GM21723 (cell line): Measurements from ENCODE around the gene ZNF608.
A peak's percentile ranks its signal among the peaks of the same experiment; 100 is the strongest.

ENCODE experiments used
- ATAC-seq: cut with Tn5 transposase; IDR thresholded peaks from one replicate; pipeline ENCODE4 v1.9.1; 2021; ENCODE audit warnings: mild to moderate bottlenecking, moderate library complexity; ENCODE audit not compliant: unreplicated experiment

The ZNF608 gene

DNA sequence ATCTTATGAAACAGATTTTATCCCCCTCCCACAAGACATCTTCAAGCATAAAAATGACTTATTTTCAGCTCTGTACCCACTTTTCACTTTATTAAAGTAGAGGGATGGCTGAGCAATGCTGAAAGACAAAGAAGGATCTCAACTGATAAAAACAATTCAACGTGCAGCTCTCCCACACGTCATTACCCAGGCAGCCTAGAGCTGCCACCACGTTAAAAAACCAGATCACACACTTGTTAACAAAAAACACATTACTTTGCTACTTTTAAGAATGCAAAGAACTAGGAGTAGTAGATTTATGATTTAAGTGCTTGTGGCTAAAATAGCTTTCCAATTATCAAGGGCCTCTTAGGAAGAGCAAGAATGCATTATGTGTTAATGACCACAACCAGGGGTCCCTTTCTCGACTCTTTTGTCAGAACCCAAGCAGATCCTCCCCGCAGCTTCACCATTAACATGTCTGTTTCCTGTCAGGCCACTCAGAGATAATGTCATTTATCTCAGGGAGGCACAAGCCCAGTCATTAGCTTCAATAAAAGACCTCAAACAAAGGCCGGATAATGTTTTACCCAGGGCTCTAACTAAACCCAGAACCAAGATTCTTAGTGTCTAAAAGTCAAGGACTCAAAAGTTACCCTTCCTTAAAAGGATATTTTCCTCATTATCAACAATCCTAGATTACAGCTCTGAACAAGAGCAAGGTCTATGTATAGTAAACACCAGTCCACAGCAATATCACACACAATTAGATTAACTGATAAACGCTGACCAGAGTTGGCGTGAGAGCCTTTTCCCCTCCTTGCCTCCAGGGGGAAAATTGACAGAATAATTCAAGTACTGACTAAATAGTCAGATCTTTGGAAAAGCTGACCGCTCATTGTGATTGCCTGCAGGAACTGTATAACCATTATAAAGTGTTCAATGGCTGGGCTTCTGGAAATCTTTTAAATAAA, 7.5 kb downstream of the ZNF608 start:
- no peak for ATAC-seq

DNA sequence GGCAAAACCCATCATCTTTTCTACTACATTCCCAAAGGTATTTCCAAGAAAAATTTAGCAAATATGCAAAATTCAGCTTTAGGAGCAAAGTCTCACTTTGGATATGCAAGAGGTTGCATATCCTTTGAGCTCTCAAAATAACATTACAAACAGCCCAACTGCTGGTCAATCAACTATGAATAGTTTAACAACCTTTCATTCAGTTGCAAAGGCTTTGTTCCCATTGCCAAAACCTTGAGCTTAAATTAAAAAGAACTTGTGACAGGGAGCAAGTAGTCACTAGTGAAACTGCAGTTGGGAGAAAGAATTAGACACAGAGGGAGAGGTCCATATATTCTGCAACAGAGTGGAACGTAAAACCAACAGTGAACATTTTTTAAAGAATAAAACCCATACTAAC, 8.8 kb downstream of the ZNF608 start:
- ATAC-seq: no peak

DNA sequence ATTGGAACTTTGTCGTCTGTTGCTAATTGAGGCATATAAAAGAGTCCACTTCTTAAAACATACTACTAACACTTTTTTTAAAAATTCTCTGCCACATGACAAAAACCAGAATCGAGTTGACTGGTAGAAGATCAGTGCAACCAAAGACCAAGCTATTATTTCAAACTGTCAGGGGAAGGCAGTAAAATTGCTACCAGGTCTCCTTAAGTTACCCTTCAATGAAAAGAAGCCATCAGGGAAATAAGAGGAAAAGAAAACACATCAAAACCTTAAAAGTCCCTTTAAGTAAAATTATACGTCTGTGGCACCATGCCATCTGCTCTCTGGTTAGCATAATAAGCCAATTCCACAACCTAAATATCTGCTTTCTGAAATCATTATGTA, 9.6 kb downstream of the ZNF608 start:
- no peak for ATAC-seq

DNA sequence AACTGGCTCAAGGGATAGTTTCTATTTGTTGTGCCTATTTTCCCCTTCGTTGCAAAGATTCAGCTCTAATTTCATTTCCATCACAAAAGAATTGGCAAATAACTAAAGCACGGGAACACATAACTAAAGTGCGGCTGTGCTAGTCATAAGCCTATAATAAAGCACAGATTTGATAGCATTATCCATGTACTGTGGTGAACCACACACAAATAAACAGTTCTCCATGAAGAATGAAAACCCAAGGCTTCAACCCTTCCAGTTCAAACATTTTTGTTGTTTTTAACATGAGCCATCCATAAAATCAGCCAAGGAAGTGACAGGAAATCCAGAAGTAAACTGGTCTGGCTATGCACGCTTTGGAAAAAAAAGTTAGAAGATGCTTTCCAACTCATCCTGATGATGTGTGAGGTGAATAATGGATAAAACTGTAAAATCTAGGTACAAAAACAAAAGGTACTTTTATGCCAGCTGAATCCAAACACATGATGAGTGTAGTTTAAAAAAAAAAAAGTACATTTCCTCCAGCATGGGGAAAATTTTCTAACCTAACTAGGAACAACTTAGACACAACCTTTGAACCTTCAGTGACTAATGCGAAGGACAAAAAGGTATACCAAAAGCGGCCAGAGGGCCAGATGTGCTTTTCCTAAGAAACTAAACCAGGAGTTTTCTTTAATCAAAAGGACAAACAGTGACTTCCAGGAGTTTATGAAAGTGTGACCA, 10.2 kb downstream of the ZNF608 start:
- ATAC-seq: no peak

DNA sequence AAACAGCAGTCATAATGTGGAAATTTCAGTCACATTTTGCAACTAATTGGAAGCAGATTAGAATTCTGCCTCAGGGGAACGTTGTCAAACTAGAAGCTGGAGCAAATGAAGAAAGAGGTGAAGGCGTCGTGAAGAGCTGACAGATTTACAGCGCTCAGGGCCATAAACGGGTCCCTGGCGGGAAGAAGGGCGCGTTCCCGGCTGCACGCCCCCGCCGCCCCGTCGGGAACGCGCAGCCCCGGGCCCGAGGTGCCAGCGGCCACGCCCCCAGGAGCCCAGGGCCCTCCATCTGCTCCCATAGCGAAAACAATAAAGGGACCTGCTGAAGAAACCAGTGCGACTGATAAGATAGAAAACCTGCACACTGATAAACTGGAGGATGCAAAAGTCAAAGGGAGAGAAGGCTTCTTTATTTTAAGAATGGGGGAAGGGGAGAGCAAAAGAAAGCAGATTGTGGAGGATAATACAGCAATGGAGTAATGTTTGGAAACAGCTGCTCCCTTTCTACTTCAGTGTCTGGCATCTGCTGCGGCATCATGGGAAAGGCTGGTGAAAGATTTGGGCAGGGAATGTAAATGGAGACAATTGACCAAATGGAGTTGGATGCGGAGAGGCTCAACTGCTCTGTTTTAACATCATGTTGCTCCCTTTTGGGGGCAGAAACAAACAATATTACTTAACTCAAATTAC, 11.1 kb downstream of the ZNF608 start:
- no peak for ATAC-seq

DNA sequence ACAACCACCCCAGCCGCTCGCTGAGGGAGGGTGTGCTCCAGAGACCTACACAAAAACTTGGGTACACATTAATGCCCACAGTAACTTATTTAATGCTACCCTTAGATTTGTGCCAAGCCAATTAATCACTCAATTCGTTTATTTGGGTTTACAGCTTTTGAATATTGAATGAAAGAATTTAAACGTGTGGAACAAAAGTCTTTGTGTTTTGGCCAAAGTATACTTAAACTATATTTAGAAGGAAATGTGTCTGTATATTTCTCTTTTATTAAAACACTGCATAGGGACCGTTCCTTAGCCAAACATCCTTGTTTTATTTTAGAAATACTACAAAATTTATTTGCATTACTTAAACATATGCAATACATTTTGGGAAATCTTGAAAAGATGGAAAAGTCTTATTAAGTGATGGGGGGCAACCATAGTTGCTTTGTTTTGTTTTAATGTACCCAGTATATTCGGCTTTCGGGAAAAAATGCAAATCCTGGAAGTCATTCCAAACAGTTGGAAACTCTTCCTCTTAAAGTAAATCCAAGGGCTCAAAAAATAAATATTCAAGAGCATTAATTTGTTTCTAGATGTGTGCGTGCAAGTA, 11.8 kb downstream of the ZNF608 start:
- ATAC-seq: no peak

DNA sequence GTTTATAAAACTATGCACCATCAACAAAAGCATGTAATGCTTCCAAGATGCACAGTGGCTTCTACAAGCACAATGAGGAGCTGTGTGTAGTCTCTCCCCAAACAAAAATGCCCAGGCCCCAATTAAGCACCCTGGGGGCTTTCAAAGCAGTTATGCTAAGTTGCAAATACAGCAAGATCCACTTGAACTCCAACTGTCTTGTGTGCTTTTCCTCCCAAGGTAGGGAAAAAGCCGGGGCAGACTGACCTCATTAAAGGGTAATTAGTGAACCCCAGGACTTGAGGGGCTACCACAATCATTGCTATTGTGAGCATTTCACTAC, 13.1 kb downstream of the ZNF608 start:
- no peak for ATAC-seq

DNA sequence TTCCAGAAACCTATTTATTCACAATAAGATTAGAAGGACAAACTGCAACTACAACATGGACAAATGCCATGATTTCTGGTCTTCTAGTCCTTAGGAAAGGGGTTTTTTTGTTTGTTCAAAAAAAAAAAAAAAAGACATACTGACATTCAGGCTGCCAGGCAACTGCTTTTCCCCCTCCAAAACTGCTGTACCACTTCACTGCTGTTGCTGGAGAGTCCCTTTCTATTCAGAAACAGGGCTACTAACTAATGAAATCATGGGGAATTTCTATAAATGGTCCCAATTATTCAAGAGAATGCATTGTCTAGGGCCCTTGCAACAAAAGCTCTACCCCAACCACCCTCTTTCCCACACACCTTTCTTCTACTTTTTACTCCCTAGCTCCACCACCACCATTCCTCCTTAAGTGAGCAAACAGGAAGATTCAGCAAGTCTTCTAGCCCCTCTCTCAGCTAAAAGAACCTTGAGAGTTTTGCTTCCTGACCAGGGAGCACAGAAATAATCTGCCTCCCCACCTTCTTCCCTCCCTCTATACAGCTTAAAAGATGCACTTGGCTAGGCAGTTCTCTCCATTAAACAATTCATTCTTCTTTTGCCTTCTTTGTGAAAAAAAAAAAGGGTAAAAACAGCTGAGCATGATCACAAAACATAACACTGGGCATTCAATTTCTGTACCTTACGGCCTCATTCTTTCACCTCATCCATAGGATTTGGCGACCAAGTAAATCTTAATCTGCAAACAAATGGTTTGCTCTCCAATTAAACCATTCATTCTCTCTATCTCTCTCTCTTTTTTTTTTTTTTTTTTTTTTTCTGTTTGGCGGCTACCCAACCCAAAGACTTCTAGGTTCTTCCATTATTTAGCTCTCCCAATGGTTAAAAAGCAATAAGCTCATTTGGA, 13.8 kb downstream of the ZNF608 start:
- ATAC-seq: no peak

DNA sequence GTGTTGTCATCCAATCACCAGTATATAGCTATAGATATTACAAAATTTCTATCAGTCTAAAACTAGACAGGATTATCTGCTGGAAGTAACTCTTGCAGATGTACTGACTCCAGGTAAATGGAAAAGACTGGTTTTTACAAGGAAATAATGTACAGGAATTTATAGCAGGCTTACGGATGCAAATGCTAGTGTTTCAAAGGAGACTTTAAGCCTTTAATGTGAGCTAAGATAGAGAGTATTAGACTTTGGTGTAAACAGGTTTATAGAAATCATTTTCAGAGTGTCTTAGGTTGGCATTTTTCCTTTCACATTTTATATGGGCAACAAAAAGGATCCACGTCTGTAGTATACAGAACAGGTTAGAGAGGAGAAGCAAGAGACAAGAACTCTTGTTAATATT, 16.1 kb downstream of the ZNF608 start:
- no peak for ATAC-seq

DNA sequence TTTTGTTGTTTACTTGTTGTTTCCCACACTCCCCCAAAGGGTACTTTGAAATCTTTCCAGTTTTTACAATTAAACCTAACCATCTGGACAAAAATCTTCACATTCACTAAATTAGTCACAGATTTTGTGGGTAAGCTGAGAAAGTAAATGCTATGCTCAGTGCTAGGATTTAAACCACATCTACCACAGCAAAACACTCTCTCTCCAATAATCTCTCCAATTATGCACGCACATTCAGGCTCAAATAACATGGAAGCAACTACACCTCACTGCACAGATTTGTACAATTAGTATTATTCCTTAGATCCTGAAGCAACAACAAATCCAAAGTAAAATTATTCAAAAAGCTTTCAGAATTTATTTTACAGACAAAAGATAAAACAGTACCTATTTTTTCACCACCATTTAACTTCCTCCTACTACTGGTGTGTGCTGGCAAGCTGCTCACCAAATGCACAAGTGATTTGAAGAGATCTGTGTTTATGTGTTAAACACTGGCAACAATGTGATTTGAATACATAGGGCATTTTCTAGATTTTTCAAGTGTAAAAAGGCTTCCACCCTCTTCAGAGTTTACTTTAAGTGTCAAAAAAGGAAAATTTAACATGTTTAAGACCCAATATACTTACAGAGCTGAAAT, 16.6 kb downstream of the ZNF608 start:
- ATAC-seq: peak; percentile 60

DNA sequence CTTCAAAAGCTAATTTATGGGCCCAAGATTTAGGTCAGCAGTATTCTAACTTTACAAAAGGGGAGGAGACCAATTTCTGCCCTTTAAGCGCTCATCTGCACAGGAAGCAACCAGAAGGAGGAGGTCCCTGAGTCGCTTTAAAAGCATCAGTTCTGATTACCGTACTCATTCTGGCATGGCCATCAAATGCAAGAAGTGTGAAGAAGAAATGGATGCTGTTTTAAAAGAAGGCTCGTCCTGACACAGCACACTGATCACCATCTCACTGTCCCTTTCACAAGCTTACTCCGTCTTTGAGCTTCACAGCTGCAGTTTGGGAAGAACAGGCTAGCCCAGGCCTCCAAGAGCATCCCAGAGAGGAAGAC, 17.5 kb downstream of the ZNF608 start:
- ATAC-seq: no peak

DNA sequence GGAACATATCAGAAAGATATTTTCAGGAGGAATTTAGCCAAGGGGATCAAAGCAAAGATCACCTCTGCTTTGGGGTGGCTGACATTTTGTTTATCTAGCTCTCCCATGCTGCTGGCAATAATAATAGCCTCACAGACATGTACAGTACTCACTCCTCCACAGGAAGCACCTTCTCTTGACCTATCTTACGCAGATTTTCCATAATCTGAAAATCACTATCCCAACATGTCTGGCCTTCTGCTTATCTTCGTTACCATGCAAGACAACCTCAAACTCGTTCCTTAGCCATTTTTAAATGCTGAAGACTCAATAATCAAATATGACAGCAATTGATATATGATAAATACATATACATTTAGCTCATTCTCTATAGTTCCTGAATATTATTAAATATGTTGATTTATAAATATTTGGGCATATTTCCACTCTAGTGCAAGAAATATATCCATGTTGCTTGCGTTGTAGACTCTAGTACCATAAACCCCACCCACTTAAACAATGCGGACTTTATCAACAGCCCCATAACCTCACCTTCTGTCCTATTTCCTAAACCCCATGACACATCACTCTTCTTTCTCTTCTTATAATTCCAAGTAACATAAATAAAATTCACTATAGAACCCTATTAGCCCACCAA, 18.0 kb downstream of the ZNF608 start:
- no peak for ATAC-seq

DNA sequence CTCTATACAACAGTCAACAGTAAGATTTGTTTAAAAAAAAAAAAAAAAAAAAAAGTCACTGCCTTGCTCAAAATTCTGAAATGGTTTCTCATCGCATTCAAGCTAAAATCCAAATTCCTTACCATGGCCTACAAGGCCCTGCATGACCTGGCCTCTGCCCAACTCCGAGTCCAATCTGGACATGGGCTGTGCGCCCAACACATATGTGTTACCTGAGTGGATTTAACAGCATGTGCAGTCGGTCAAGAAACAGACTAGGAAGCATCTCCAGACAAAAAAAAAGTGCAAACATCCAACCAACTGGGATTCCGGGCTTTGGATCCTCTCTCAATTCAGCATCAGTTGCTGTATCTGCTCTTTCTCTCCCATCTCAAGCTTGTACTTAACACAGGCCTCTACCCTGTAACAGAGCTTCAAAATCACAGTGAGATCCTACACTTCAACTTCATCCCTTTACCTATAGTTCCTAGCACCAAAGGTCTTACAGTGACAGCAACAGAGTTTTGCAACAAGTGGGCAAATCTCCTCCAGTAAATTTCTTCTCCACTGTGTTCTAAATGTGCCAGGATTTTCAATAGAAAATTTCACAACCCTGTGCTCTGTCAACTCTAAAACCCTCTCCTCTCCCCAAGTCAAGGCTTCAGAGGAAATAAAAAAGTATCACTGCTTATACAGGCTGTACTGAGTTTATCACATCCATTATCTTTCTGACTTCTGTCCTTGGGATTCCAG, 19.6 kb downstream of the ZNF608 start:
- no peak for ATAC-seq

DNA sequence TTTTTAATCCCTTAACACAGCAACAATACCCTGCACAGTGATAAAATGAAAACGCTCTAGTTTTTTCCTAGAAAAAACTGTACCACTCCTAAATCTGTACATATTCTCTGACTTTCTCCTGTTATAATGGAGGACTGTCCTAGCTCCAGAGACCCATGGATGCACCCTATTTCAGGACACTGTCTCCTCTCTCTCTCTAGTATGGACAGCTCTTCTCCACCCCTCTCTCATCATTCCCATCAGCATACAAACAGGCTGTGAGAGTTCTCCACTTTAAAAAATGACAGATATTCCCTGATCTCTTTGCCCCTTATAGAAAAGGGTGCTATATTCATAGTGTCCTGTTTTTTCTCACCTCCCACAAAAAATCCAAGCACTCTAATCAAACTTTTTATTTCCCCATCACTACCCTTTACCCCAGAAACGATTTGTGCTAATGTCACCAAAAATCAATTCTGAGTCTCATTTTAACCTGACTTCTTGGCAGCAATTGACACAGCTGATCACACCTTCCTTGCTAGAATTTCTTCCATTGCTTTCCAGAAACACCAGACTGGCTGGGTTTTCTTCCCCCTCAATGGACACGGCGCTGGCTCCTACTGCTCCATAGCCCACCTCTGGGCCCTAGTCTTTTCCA, 20.7 kb downstream of the ZNF608 start:
- no peak for ATAC-seq

DNA sequence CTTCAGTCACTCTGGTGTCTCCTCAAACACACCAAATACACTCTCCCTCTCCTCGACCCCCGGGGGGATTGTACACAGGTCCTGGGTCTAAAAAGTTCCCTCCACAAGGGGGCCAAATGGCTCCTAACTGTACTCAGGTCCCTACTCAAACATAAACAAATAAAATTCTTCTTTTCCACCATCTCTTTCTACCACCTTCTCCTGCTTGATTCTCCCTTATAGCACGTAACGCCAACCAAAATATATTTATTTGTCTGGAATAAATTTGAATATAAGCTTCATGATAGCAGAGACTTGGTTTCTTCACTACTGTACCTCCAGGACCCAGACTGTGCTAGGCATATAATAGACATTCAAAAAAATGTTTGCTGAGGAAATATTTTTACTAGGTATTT, 21.4 kb downstream of the ZNF608 start:
- peak; percentile 62 for ATAC-seq

DNA sequence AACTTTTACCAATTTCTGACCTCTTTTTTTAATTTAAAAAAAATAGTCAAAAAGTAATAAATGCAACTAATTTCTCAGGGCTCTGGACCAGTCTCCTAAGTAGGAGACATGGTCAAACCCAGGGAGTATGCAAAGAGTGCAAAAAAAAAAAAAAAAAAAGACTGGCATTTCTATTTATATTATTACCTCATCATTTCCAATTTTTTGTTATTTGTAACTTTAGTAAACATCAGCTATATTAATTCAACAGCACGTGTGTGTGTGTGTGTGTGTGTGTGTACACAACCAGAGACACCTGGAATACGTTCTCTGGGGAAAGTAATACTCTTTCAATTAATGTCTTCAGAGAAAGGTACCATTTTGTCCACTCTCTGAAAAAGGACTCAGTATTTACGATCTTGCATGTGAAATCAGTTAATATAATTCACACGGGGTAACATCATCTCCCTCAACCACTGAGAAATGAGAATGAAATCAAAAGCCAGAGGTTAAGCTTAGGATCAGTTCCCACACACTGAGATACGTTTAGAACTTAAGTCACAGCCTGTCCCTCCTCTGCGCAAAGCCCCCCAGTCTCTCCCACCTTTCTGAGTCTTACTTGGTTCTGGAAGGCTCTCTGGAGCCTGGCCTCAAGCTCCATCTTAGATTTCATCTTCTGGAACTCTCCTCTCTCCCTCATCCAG, 21.9 kb downstream of the ZNF608 start:
- ATAC-seq: peak; percentile 72

DNA sequence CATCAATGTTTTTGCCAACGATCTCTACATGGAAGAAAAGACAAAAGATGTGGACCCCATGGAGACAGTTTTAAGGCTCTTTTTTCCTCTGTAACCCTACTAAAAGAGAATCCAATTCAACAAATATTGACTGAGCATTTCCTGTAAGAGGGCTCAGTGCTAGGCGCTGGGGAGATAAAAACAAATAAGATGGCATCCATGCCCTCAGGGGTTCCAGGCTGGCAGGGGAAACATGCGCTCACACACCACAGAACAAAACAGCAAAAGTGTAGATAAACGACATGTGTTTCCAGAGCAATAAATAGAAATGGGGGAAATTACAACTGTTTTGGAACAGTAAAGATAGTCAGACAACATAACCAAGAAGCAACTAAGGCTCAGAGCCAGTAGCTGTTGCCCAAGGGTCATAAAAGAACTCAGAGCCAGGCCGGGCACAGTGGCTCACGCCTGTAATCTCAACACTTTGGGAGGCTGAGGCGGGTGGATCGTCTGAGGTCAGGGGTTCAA, 25.2 kb downstream of the ZNF608 start:
- no peak for ATAC-seq

DNA sequence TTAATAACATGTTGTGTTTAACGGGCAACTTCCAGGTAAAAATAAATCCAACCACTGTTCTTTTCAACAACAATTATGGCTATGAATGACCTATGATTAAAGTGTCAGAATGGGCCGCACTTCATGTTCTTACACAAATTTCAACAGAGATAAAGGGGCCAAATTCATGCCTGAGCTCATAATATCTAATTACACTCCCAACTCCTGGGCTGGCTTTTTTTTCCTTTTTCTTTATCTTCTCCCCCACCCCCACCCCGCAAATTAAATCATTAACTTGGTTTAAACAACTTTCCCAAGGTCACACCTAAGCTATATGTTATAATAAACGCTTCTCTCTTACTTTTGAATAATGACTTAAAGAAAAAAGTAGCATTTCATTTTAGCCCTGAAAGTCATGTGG, 25.8 kb downstream of the ZNF608 start:
- no peak for ATAC-seq
